OCI-LY1 (cell line): ENCODE measurements around the gene ZBTB7C.
A peak's percentile ranks its signal among the peaks of the same experiment; 100 is the strongest.

ENCODE experiments used
- H2AFZ ChIP-seq: fragments of 200-600 bp; sonication (generic), shearing (Covaris generic); 2 replicates; pipeline ENCODE4 v1.6.0; 2014; ENCODE audit warnings: antibody characterized with exemption, mild to moderate bottlenecking, low read length
- H3F3A ChIP-seq: fragments of 200-600 bp; sonication (generic), shearing (Covaris generic); 2 replicates; pipeline ENCODE4 v1.6.0; 2014; ENCODE audit warnings: mild to moderate bottlenecking, antibody characterized with exemption, low read length, moderate library complexity; ENCODE audit not compliant: insufficient read depth
- H3K27ac ChIP-seq: fragments of 200-600 bp; sonication (generic); 2 replicates; pipeline ENCODE4 v1.5.1; 2014; ENCODE audit warnings: low read length, mixed run types, mild to moderate bottlenecking, low read depth; ENCODE audit not compliant: poor library complexity, severe bottlenecking
- H3K27me3 ChIP-seq: fragments of 200-600 bp; sonication (generic); 2 replicates; pipeline ENCODE4 v1.6.0; 2014; ENCODE audit warnings: antibody characterized with exemption, mild to moderate bottlenecking, low read length, moderate library complexity; ENCODE audit not compliant: insufficient read depth
- H3K36me3 ChIP-seq: fragments of 200-600 bp; sonication (generic); 2 replicates; pipeline ENCODE4 v1.6.1; 2014; ENCODE audit warnings: mild to moderate bottlenecking, antibody characterized with exemption, low read length, moderate library complexity, mixed read lengths; ENCODE audit not compliant: insufficient read depth
- H3K4me1 ChIP-seq: fragments of 200-600 bp; sonication (generic); 2 replicates; pipeline ENCODE4 v1.5.1; 2014; ENCODE audit warnings: mild to moderate bottlenecking, low read length, moderate library complexity; ENCODE audit not compliant: insufficient read depth, severe bottlenecking
- H3K4me2 ChIP-seq: fragments of 200-600 bp; sonication (generic), shearing (Covaris generic); 2 replicates; pipeline ENCODE4 v1.6.1; 2014; ENCODE audit warnings: low read length
- H3K4me3 ChIP-seq: fragments of 200-600 bp; sonication (generic); 2 replicates; pipeline ENCODE4 v1.5.1; 2014; ENCODE audit warnings: low read length, low read depth, mild to moderate bottlenecking, mixed read lengths; ENCODE audit not compliant: poor library complexity, severe bottlenecking
- H3K79me2 ChIP-seq: fragments of 200-600 bp; shearing (Covaris generic); 2 replicates; pipeline ENCODE4 v1.6.1; 2016; ENCODE audit warnings: mixed run types, low read length, mixed read lengths; ENCODE audit not compliant: insufficient read depth
- H3K9ac ChIP-seq: fragments of 200-600 bp; sonication (generic), shearing (Covaris generic); 2 replicates; pipeline ENCODE4 v1.6.1; 2014; ENCODE audit warnings: mild to moderate bottlenecking, low read length, mixed read lengths
- H3K9me2 ChIP-seq: fragments of 200-600 bp; sonication (generic), shearing (Covaris generic); 2 replicates; pipeline ENCODE4 v1.6.1; 2014; ENCODE audit warnings: low read depth, mild to moderate bottlenecking, low read length, mixed read lengths
- H3K9me3 ChIP-seq: fragments of 200-600 bp; shearing (Covaris generic); 2 replicates; pipeline ENCODE4 v1.6.1; 2014; ENCODE audit warnings: low read length, mixed read lengths
- H4K20me1 ChIP-seq: fragments of 200-600 bp; sonication (generic), shearing (Covaris generic); 2 replicates; pipeline ENCODE4 v1.6.0; 2016; ENCODE audit warnings: mild to moderate bottlenecking, low read length; ENCODE audit not compliant: insufficient read depth
- EZH2 ChIP-seq: fragments of 200-600 bp; sonication (generic), shearing (Covaris generic); IDR thresholded peaks from 2 replicates; pipeline ENCODE4 v1.8.0; 2017; ENCODE audit warnings: borderline replicate concordance, mixed run types, mild to moderate bottlenecking, antibody characterized with exemption, low read length, moderate library complexity, mixed read lengths
- TF ChIP-seq, protein P1 (sequence below): fragments of 200-600 bp; sonication (generic), shearing (Covaris generic); IDR thresholded peaks from 2 replicates; pipeline ENCODE4 v1.5.1; 2017; ENCODE audit warnings: mild to moderate bottlenecking, antibody characterized with exemption, low read length, moderate library complexity, mixed read lengths

Gene ZBTB7C

DNA sequence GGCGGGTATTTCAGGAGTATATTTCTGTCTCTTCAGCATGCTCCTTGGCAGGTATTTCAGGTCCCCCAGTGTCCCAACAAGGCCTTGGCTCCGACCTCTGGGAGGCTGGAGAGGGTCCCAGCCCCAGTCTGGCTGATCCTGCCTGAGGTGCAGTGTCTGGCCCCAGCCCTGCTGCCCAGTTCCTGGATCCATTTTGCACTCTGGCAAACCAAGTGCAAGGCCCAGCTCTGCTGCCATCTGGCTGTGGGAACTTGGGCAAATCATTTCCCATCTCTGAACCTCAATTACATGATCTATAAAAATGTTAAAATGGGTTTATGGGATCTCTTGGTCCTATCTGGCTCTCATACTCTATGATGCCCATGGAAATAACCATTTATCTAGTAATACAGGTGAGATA is 63.6 kb downstream of the ZBTB7C start:
- H3K9me3 ChIP-seq: no peaks in the 10 kb centered on the region
- no peak overlapping the region for H3K4me3 ChIP-seq
- TF ChIP-seq, protein P1, sequence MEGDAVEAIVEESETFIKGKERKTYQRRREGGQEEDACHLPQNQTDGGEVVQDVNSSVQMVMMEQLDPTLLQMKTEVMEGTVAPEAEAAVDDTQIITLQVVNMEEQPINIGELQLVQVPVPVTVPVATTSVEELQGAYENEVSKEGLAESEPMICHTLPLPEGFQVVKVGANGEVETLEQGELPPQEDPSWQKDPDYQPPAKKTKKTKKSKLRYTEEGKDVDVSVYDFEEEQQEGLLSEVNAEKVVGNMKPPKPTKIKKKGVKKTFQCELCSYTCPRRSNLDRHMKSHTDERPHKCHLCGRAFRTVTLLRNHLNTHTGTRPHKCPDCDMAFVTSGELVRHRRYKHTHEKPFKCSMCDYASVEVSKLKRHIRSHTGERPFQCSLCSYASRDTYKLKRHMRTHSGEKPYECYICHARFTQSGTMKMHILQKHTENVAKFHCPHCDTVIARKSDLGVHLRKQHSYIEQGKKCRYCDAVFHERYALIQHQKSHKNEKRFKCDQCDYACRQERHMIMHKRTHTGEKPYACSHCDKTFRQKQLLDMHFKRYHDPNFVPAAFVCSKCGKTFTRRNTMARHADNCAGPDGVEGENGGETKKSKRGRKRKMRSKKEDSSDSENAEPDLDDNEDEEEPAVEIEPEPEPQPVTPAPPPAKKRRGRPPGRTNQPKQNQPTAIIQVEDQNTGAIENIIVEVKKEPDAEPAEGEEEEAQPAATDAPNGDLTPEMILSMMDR: peak; percentile 13; the same call in 1 of the 2 replicates
- no peak for TF ChIP-seq EZH2
- no peaks in the 10 kb centered on the region for H3K36me3 ChIP-seq
- no peaks in the 10 kb centered on the region for H3K27me3 ChIP-seq
- H3K27ac ChIP-seq: no peak overlapping the region
- no peaks in the 10 kb centered on the region for H3K4me1 ChIP-seq
- no peaks in the 10 kb centered on the region for H3K79me2 ChIP-seq
- H3K4me2 ChIP-seq: no peak overlapping the region
- no peak overlapping the region for H3K9ac ChIP-seq
- no peaks in the 10 kb centered on the region for H4K20me1 ChIP-seq
- no peaks in the 10 kb centered on the region for H3F3A ChIP-seq
- no peak overlapping the region for H2AFZ ChIP-seq
- H3K9me2 ChIP-seq: no peaks in the 10 kb centered on the region

- Histone ChIP-seq H3K9me2 (no peaks in the 10 kb centered on the region), H3K27me3 (no peaks in the 10 kb centered on the region), H3K4me3 (no peak overlapping the region), H4K20me1 (no peaks in the 10 kb centered on the region), H3K4me2 (no peak overlapping the region), H3K9me3 (no peaks in the 10 kb centered on the region), H3K27ac (no peak overlapping the region), H3F3A (no peaks in the 10 kb centered on the region), H3K36me3 (no peaks in the 10 kb centered on the region), H3K79me2 (no peaks in the 10 kb centered on the region), H3K4me1 (no peaks in the 10 kb centered on the region), H2AFZ (no peak overlapping the region), H3K9ac (no peak overlapping the region)
- TF ChIP-seq, protein P1: no peak
- TF ChIP-seq EZH2: no peak
These were observed 66.6 kb downstream of the ZBTB7C start for GRCh38 chr18:48342581-48342980.

DNA sequence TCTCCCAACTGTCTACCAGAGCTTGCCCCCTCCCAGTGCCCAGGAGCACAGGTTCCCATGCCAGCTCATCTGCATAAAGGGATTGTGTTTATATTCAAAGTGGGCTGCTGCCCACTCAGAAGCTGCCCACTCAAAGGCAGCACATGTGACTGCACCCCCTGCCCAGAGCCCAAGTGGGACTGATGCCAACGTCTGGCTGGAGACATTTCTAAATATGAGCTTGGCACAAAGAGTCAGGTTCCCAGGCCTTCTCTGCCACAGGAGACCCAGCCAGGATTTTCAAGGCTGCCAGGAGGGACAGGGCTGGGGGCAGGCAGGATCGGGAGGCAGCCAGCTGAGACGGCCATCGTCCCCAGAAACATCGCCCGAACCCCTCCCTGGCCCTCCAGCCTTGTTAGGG is 67.1 kb downstream of the ZBTB7C start:
- Histone ChIP-seq H3F3A (no peaks in the 10 kb centered on the region), H3K9me3 (no peaks in the 10 kb centered on the region), H3K79me2 (no peaks in the 10 kb centered on the region), H3K27ac (no peak overlapping the region), H3K9ac (no peak overlapping the region), H3K4me1 (no peaks in the 10 kb centered on the region), H3K27me3 (no peaks in the 10 kb centered on the region), H3K36me3 (no peaks in the 10 kb centered on the region), H3K9me2 (no peaks in the 10 kb centered on the region), H4K20me1 (no peaks in the 10 kb centered on the region), H2AFZ (no peak overlapping the region), H3K4me3 (no peak overlapping the region), H3K4me2 (no peak overlapping the region)
- TF ChIP-seq EZH2: no peak
- TF ChIP-seq, protein P1: no peak
